Measurements from ENCODE around the gene PGBD1.

Gene PGBD1

GRCh38 chr6:28281288-28282064 is at the start of gene PGBD1:
Gene PGBD1 (plus strand): TSS chr6:28281572. CDS start chr6:28283814, 2,242 bp downstream.
- DNase-seq: peak; percentile 87

DNA sequence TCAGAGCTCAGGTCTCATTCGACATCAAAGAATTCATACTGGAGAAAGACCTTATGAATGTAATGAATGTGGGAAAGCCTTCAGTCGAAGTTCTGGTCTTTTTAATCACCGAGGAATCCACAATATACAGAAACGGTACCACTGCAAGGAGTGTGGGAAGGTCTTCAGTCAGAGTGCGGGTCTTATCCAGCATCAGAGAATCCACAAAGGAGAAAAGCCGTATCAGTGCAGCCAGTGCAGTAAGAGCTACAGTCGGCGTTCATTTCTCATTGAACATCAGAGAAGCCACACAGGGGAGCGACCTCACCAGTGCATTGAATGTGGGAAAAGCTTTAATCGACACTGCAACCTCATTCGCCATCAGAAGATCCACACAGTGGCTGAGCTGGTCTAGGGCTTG is 48.6 kb upstream of the PGBD1 start:
- DNase-seq: no peak

GRCh38 chr6:28235912-28236452 is 45.4 kb upstream of the PGBD1 start:
- DNase-seq: no peak

DNA sequence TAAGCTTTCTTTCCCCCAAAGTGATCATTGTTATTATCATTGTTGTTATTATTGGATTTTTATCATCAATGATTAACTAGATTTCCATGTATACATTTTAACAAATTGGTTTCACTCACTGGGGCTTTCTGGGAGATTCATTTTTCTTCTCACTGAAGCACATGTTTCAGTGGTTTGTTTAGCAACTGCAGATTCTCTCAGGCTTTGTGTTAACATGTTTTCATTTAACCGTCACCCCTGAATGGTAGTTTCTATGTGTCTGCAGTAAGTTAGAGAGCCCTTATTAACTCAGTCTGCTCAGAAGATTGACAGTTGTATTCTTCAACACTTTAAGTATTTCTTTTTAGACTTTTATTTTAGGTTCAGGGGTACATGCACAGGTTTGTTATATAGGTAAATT is 41.7 kb upstream of the PGBD1 start:
- no peak for DNase-seq

DNA sequence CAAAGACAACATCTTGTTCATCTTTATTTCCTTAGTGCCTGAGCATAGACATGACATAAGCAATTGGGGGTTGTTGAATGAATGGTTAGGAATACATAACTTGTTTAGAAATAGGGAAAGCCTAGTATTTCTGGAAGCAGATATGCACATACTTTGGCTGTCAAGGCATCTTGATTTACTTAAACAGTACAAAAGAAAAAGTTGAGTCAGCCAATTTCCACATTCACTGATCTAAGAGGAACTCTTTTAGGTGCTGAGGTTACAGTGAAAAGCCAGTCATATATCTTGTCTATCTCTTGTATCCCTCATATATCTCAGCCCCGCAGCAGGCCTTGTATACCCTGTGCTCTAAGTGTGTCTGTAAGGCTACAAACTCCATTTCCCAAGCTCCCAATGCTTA is 40.9 kb upstream of the PGBD1 start:
- no peak for DNase-seq

DNA sequence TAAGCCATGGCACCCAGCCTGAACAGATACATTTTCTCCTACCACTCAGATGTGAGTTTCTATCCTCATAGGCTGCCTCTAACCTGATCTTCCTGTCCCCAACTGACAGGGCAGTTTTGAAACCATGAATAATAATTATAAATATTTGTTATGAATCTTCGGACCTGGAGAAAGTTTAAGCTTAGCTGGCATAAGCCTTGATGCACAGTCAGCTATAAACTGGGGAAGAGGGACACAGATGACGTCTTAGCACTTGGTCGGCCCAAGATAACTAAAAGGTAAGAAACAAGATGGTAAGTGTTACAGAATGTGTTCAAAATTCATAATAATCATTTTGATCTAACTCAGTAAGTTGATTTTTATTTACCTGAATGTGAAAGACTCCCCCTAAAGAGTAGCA is 37.4 kb upstream of the PGBD1 start:
- DNase-seq: no peak

- no peak for DNase-seq
Measured at GRCh38 chr6:28245206-28245941, 36.0 kb upstream of the PGBD1 start.

GRCh38 chr6:28248916-28249315 is 32.5 kb upstream of the PGBD1 start:
- DNase-seq: no peak

GRCh38 chr6:28250747-28251146 is 30.6 kb upstream of the PGBD1 start:
- DNase-seq: no peak

- DNase-seq: peak; percentile 72
Measured at GRCh38 chr6:28251661-28252008, 29.7 kb upstream of the PGBD1 start.

GRCh38 chr6:28252009-28252975 is 29.1 kb upstream of the PGBD1 start, which contains the start of gene ZKSCAN4:
Gene ZKSCAN4 (minus strand): TSS chr6:28252269. CDS start chr6:28251980, 289 bp downstream.
- DNase-seq: peak; percentile 81

DNA sequence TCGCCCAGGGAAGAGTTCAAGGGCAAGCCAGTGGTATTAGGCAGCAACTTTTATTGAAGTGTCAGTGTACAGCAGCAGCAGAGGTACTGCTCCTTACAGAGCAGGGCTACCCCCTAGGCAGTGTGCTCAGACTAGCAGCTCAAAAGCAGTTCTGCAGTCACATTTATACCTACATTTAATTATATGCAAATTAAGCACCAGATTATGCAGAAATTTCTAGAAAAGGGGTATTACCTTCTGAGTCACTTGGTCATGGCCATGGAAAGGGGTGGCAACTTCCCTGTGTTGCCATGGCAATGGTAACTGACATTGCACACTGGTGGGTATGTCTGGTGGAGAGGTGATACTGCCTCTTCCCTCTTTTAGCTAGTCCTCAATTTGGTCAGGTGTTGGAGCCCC is 27.3 kb upstream of the PGBD1 start:
- DNase-seq: no peak

DNA sequence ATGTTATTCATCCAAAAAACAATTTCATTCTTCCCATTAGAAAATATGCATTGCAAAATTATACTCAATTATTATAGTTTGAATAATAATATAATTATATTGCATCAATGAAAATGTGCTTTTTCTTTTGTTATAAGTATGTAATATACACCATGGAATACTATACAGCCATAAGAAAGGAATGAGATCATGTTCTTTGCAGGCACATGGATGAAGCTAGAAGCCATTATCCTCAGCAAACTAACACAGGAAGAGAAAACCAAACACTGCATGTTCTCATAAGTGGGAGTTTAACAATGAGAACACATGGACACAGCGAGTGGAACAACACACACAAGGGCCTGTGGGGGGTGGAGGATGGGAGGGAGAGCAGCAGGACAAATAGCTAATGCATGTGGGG is 24.3 kb upstream of the PGBD1 start:
- DNase-seq: no peak

DNA sequence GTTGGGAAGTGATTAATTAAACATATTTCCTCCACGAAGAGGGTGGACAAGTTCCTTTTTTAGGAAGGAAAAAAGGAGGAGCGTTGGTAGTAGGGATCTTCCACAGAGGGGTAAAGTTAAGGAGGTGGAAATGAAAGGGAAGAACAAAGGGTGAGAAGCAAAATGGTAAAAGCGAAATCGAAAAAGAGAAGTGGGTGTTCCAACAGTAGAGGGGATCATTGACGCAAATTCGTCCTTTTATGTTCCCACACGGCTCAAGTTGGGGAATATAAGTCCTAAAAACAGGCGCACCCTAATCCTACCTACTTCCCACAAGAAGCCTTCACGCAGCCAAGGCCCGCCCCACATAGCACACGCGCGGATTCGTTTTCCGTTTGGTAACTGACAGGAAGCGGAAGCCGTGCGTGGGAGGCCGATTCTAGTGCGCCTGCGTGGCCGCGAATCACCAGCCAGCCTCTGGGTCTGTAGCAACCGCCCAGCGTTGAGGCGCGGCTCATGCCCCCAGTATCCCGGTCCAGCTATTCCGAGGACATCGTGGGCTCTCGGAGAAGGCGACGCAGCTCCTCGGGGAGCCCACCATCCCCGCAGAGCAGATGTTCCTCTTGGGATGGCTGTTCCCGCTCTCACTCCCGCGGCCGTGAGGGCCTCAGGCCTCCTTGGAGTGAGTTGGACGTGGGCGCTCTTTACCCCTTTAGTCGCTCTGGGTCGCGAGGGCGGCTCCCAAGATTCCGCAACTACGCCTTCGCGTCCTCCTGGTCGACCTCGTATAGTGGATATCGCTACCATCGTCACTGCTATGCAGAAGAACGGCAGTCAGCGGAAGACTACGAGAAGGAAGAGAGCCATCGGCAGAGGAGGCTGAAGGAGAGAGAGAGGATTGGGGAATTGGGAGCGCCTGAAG is 22.2 kb upstream of the PGBD1 start, which contains the start of gene NKAPL:
NKAPL (plus strand) TSS at position 421 of the 901 bp plus-strand sequence; CDS start at position 496, 75 bp downstream.
- DNase-seq: peak; percentile 82

GRCh38 chr6:28263922-28264321 is 17.4 kb upstream of the PGBD1 start:
- DNase-seq: no peak

GRCh38 chr6:28264834-28265401 is 16.5 kb upstream of the PGBD1 start:
- DNase-seq: no peak

GRCh38 chr6:28266563-28266961 is 14.8 kb upstream of the PGBD1 start:
- DNase-seq: no peak

DNA sequence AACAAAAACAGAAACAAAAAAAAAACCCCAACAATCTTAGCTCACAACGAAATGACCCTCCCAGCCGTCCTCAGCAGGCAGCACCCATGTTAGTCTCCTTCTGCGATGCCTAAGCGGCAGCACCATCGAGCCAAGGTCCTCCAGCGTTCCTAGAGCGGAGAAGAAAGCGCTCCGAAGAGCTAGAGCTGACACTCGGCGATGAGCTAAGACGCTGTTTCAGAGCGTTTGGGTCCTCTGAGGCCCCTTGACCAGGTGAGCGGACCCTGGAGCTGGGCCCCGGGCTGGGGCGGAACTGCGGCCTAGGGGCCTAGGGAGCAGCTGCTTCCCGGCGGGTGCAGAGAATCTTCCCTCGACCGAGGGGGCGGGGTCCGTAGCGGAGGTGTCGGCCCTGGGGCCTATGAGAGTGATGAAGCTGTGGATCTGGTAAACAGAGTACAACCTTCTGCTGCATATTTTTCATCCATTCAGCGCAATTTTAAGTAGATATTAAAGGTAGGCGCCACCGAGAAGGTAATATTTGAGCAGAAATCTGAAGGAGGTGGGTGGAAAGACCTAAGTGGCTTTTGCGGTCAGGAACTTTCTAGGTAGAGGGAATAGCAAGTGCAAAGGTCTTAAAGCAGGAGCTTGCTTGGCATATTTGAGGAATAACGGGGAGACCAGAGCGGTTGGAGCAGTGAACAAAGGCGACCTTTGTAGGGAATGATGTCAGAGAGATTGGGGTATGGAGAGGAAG is 14.2 kb upstream of the PGBD1 start, which contains the start of gene ZSCAN26:
ZSCAN26 (plus strand) TSS at position 182 of the 733 bp plus-strand sequence. CDS start 4,777 bp downstream, outside the sequence.
- peak; percentile 89 for DNase-seq

DNA sequence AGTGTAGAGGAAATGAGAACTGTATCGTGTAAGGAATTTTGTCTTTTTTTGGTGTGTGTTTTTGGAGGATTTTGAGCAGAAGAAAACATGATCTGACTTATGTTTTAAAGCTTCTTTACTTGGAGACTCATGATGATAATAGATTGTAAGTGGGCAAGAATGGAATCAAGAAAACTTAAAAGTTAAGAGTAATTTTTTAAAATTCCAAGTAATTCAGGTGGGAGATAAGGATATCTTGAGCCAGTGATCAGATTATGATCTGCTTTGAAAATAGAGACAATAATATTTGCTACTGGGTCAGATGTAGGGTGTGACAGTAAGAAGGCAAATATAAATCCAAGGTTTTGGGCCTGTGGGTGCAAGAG is 13.7 kb upstream of the PGBD1 start:
- DNase-seq: no peak

- DNase-seq: no peak
Measured at GRCh38 chr6:28269492-28269891, 11.9 kb upstream of the PGBD1 start.
